Inflammatory macrophage treated with lipopolysaccharide for 1 hour (primary cell): ENCODE data around the gene UNC5A.

Experiments
- DNase-seq, 2 donors: peaks; one replicate each; pipeline ENCODE4 v3.0.0-alpha.2; 2020 to 2022

The UNC5A gene

GRCh38 chr5:176810081-176810597, at the start of gene UNC5A:
UNC5A (plus strand) TSS chr5:176810559; CDS start chr5:176810751, 192 bp downstream.
- no peak for DNase-seq

- no peak for DNase-seq
Observed at GRCh38 chr5:176761755-176762154, 48.6 kb upstream of the UNC5A start.

- DNase-seq: no peak
Observed at GRCh38 chr5:176762489-176762888, 47.9 kb upstream of the UNC5A start.

- DNase-seq: no peak
Observed at GRCh38 chr5:176765687-176766086, 44.7 kb upstream of the UNC5A start.

DNA sequence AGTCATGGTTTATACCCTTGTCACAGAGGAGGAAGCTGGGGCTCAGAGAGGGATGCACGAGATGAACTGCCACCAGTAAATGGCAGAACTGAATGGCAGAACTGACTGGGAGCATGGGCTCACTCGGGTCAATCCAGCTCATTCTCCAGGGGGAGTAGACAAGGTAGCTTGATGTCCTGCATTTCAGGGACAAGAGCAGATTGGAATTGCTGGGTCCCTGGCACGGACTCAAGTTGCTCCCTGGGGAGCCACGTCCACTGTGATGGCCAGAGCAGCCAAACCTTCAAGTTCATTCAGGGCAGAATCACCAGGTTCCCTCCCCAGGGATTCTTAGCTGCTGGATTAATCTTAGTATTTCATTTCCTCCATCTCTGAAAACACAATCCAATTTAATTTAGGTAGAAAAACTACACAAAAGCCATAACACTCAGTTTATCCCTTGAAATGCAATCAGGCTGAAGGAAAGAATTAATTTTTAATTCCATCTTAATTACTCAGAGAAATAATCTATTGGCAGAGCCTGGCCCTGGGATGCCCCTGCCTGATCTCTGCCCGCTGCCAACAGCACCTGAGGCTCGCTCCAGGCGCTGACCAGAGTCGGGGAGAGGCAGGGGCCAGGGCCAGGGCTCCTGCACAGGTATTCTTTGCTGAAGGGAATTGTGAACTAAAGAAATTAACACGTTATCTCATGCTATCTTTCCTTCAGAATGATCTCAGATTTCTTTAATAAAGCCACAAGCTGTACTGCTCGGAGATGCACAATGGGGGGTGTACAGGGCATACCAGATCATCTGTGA, 42.0 kb upstream of the UNC5A start:
- no peak for DNase-seq

DNA sequence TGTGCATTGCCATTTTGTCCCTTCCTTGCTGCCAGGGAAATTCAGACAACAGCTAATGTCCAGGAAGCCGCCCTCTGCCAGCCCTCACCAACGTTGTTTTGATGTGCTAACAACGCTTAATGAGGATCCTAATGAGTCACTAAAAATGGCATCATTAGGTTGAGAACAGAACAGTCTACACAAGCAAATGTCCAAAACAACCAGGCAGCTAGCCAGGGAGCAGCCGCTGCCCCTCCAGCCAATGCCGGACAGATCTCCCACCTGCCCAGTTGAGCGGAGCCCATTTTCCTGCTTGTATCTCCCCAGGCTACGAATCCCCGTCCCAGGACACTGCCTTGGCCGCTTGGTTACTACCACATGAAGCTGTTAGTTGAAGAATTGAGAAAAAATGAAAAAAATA, 40.4 kb upstream of the UNC5A start:
- no peak for DNase-seq

DNA sequence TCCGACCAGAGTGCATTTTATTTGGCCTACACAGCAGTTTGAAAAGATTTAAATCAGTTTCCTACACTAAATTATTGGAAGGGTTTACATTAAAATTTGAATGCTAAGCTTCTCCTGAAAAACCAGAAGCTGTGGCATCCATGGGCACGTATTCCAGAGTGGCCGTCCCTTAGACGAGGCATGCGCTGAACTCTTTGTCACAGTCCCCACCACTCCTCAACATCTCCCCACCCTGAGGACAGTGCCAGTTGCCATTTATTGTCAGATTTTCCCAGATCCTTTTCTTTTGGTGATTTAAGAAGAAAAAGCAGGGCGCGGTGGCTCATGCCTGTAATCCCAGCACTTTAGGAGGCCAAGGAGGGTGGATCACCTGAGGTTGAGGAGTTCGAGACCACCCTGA, 39.9 kb upstream of the UNC5A start:
- no peak for DNase-seq

DNA sequence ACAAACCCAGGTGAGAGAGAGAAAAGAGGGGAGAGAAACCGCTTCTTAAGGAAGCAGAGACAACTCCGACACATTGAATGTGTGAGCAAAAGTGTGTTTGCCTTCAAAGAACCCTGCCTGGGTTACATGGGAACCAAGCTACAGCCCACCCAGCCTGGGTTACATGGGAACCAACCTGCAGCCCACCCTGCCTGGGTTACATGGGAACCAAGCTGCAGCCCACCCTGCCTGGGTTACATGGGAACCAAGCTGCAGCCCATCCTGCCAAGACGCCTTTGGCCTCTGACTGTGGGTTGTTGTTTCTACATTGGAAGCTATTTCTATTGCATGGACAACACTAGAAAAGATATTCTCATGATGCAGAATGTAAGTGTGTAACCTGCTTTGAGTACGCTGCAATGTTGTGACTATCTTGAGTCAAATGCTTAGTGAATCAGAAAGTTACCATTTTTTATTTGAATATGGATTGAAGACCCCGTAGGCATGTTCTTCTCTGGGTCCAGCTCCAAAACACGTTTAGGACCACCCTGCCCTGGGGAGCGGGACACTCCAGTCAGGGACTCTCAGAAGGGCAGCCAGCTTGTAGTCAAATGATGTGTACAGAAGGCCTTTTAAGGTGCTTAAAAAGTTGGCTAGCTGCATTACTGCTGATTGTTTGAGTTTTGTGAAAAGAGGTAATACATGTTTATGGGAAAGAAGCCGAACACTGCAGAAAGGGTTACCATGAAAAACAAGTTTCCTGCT, 39.1 kb upstream of the UNC5A start:
- DNase-seq: no peak

- no peak for DNase-seq
Observed at GRCh38 chr5:176772271-176773210, 37.8 kb upstream of the UNC5A start.

GRCh38 chr5:176773408-176774035, 36.8 kb upstream of the UNC5A start:
- no peak for DNase-seq

GRCh38 chr5:176774216-176775171, 35.9 kb upstream of the UNC5A start:
- DNase-seq: peak; percentile 26 to 28

GRCh38 chr5:176775409-176775808, 35.0 kb upstream of the UNC5A start:
- DNase-seq: no peak

DNA sequence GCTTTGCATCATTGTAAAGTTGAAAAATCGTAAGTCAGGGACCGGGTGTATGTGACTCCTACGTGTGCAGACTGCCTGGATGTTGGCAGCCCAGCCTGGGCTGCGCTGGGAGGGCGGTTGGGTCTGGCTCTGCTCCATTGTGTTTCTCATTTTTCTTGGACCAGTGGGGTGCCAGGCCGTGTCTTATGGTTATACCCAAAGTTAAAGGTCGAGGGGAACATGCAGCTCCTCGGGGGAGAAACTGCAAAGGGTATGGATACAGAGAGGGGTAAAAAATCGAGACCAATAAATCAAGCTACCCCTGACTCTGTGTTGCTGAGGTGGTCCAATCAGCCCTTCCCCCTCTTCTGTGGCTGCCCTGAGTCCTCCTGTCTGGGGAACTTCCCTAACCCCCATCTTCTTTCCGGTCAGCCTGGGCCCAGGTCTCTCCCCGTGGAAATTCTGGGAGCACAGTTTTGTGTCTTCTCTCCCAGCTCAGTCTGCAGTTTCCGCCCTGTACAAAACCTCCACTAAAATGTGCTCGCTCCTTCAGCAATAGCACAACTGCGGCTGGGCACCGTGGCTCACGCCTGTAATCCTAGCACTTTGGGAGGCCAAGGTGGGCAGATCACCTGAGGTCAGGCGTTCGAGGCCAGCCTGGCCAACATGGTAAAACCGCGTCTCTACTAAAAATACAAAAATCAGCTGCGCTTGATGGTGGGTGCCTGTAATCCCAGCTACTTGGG, 34.1 kb upstream of the UNC5A start:
- DNase-seq: no peak

DNA sequence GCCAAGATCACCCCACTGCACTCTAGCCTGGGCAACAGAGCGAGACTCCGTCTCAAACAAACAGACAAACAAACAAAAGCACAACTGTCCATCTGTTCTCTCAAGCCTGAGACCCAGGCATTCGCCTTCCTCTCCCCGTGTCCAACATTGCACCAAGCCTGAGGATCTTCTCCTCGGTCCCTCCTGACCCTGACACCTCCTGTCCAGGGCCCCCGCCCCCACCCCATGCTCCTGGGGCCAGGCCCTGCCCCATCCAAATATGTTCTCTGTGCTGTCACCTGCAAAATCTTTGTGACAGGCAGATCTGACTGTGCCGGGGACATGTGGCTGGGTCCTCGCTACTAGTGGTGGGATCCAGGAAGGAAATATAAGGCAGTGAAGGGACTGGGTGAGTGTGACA, 33.4 kb upstream of the UNC5A start:
- no peak for DNase-seq

DNA sequence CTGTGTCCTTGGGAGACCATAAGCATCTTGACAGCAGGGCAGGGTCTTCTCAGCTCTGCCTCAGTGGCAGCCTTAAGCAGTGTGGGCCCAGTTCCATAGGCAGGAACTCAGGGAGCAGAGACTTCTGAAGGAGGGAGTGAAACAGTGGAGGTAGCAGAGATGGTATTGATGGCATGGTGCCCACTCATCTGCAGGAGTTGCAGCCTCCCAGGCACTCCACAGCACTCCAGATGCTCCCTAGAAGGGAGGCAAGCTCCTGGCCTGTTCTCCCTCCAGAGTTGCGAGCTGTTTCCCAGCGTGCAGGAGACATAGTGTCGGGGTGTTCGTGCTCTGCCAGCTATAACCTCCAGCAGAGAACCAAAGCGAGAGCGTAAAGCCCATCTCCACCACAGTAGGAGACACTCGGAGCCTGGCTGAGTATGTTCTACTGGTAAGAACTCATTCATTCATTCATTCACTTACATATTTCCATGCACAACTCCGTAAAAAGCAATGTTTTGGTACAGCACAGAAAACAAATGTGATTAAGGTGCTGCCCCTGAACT, 31.4 kb upstream of the UNC5A start:
- no peak for DNase-seq

- DNase-seq: no peak
Observed at GRCh38 chr5:176779537-176779936, 30.8 kb upstream of the UNC5A start.

GRCh38 chr5:176780176-176781053, 29.9 kb upstream of the UNC5A start:
- no peak for DNase-seq

DNA sequence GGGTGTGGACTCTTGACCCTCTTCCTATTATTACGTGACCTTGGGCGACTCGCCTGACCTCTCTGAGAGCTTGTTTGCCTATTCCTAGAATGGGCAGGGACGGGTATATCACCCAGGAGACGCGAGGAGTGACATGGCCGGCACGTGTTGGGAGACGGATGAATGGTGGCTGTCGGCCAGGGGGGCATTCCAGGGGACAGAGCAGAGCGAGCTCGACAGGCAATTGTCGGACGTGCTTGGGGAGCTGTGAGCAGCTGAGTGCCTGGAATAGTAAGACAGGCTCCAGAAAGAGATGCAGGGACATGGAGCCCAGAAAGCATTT, 29.3 kb upstream of the UNC5A start:
- no peak for DNase-seq
